Measurements from ENCODE around the gene PCDH10. TPM values are rescaled to one million over a fixed set of nuclear protein-coding genes. Genes with fewer than 3 reads are reported as not detected.

The PCDH10 gene
- total RNA-seq = 11.0 and 14.6 TPM in 2 replicates
- long read RNA-seq, full-length matches to known transcripts = 2 of 6 reads
- long read RNA-seq, partial matches to known transcripts = 0 of 6 reads
- long read RNA-seq, other reads (novel, unspliced or antisense) = 4 of 6 reads

GRCh38 chr4:133148690-133149363, at the start of gene PCDH10:
PCDH10 (plus strand) TSS chr4:133149294; CDS start chr4:133150141, 847 bp downstream.
- H3K9me3 Mint-ChIP-seq (ENCODE audit: unreplicated experiment) = no peaks in the 10 kb centered on the region
- H3K27ac Mint-ChIP-seq (ENCODE audit: unreplicated experiment) = peak within 1 kb of the TSS; percentile 81

GRCh38 chr4:133102043-133102442, 47.1 kb upstream of the PCDH10 start:
- Mint-ChIP-seq H3K27ac (ENCODE audit: unreplicated experiment) (no peak overlapping the region), H3K4me1 (ENCODE audit: unreplicated experiment) (no peaks in the 10 kb centered on the region)

More at GRCh38 chr4:133148690-133149363, at the start of gene PCDH10:
- peak; percentile 98 for DNase-seq (ENCODE audit: extremely low spot score, unreplicated experiment)
- TF ChIP-seq CTCF (IDR thresholded peaks at IDR 0.05) = no peak
- H3K36me3 Mint-ChIP-seq (ENCODE audit: unreplicated experiment) = no peaks in the 10 kb centered on the region
- peak within 1 kb of the TSS; percentile 90 for H3K4me3 Mint-ChIP-seq (ENCODE audit: unreplicated experiment)
- peaks cover 8% of the 10 kb centered on the region for H3K27me3 Mint-ChIP-seq (ENCODE audit: unreplicated experiment)
- H3K4me1 Mint-ChIP-seq (ENCODE audit: unreplicated experiment) = peaks cover 46% of the 10 kb centered on the region

GRCh38 chr4:133102612-133103409, 46.3 kb upstream of the PCDH10 start:
- H3K27ac Mint-ChIP-seq (ENCODE audit: unreplicated experiment) = no peak overlapping the region
- no peak for DNase-seq (ENCODE audit: extremely low spot score, unreplicated experiment)
- H3K36me3 Mint-ChIP-seq (ENCODE audit: unreplicated experiment) = no peaks in the 10 kb centered on the region

More at GRCh38 chr4:133102043-133102442, 47.1 kb upstream of the PCDH10 start:
- H3K36me3 Mint-ChIP-seq (ENCODE audit: unreplicated experiment) = no peaks in the 10 kb centered on the region
- DNase-seq (ENCODE audit: extremely low spot score, unreplicated experiment) = no peak
- peaks cover 4% of the 10 kb centered on the region for H3K9me3 Mint-ChIP-seq (ENCODE audit: unreplicated experiment)
- no peaks in the 10 kb centered on the region for H3K27me3 Mint-ChIP-seq (ENCODE audit: unreplicated experiment)
- no peak for TF ChIP-seq CTCF (IDR thresholded peaks at IDR 0.05)
- H3K4me3 Mint-ChIP-seq (ENCODE audit: unreplicated experiment) = no peak overlapping the region

GRCh38 chr4:133112641-133113040, 36.5 kb upstream of the PCDH10 start:
- H3K27me3 Mint-ChIP-seq (ENCODE audit: unreplicated experiment) = no peaks in the 10 kb centered on the region
- no peaks in the 10 kb centered on the region for H3K36me3 Mint-ChIP-seq (ENCODE audit: unreplicated experiment)
- H3K27ac Mint-ChIP-seq (ENCODE audit: unreplicated experiment) = no peak overlapping the region
- DNase-seq (ENCODE audit: extremely low spot score, unreplicated experiment) = no peak
- no peaks in the 10 kb centered on the region for H3K4me1 Mint-ChIP-seq (ENCODE audit: unreplicated experiment)
- H3K9me3 Mint-ChIP-seq (ENCODE audit: unreplicated experiment) = no peaks in the 10 kb centered on the region
- H3K4me3 Mint-ChIP-seq (ENCODE audit: unreplicated experiment) = no peak overlapping the region
- TF ChIP-seq CTCF (IDR thresholded peaks at IDR 0.05) = no peak

More at GRCh38 chr4:133102612-133103409, 46.3 kb upstream of the PCDH10 start:
- Mint-ChIP-seq H3K9me3 (ENCODE audit: unreplicated experiment) (peaks cover 4% of the 10 kb centered on the region), H3K4me1 (ENCODE audit: unreplicated experiment) (no peaks in the 10 kb centered on the region), H3K27me3 (ENCODE audit: unreplicated experiment) (no peaks in the 10 kb centered on the region), H3K4me3 (ENCODE audit: unreplicated experiment) (no peak overlapping the region)
- TF ChIP-seq CTCF (IDR thresholded peaks at IDR 0.05) = no peak

- H3K27me3 Mint-ChIP-seq (ENCODE audit: unreplicated experiment) = no peaks in the 10 kb centered on the region
- H3K36me3 Mint-ChIP-seq (ENCODE audit: unreplicated experiment) = no peaks in the 10 kb centered on the region
- no peaks in the 10 kb centered on the region for H3K9me3 Mint-ChIP-seq (ENCODE audit: unreplicated experiment)
- no peak overlapping the region for H3K4me3 Mint-ChIP-seq (ENCODE audit: unreplicated experiment)
- no peak for DNase-seq (ENCODE audit: extremely low spot score, unreplicated experiment)
- H3K4me1 Mint-ChIP-seq (ENCODE audit: unreplicated experiment) = peaks cover 8% of the 10 kb centered on the region
- H3K27ac Mint-ChIP-seq (ENCODE audit: unreplicated experiment) = no peak overlapping the region
- TF ChIP-seq CTCF (IDR thresholded peaks at IDR 0.05) = no peak
Observed at GRCh38 chr4:133124746-133125145, 24.3 kb upstream of the PCDH10 start.
